GM13976 (cell line): ENCODE measurements around the gene C3orf80.
A peak's percentile ranks its signal among the peaks of the same experiment; 100 is the strongest.
"Not testable (repeated sequence)": the region's sequence is repeated elsewhere in the genome, so short reads cannot be mapped to it uniquely, and the experiment has no call there.

Experiments used
- DNase-seq: peaks from one replicate; pipeline ENCODE4 v3.0.0; 2012; ENCODE audit warnings: low spot score
- CTCF ChIP-seq: IDR thresholded peaks from 2 replicates; pipeline ENCODE4 v1.5.1; 2012; ENCODE audit warnings: borderline replicate concordance, mild to moderate bottlenecking; ENCODE audit not compliant: insufficient read depth; ENCODE audit errors: extremely low read depth, missing control alignments, control extremely low read depth
- in situ Hi-C: fragments of 300-500 bp; cut with MboI; formaldehyde crosslinking; loops from one replicate; pipeline ENCODE4 v1.12.0; 2022; ENCODE audit warnings: low sequenced_read_pairs, mixed read lengths, inconsistent platforms; ENCODE audit not compliant: unreplicated experiment

Gene C3orf80

GRCh38 chr3:160224811-160225175, 429 bp upstream of the C3orf80 start:
- TF ChIP-seq CTCF, result no peak
- in situ Hi-C loops, result no loop called here
- DNase-seq, result peak; percentile 11

- peak; percentile 52 for DNase-seq
- in situ Hi-C loops, result no loop called here
- no peak for TF ChIP-seq CTCF
Measured at GRCh38 chr3:160226026-160226907, 1.0 kb downstream of the C3orf80 start.

DNA sequence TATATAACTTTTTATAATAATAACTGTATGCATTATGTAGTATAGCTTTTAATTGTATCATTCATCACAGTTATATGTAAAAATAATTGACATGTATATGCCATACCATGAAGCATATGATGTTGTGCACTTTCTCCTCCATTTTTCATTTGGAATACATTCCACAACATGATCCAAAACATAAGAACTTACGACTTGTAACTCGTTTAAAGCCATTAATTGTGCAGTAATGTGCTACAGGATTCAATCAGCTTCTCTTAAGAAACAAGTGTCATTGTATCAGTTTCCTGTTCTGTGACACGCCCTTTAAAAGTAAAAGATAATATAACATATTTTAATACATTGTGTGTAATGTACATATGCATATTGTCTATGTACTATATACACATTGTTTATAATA, 2.2 kb downstream of the C3orf80 start:
- TF ChIP-seq CTCF, result no peak
- in situ Hi-C loops, result no loop called here
- no peak for DNase-seq

- no peak for DNase-seq
- in situ Hi-C loops, result no loop called here
- no peak for TF ChIP-seq CTCF
Measured at GRCh38 chr3:160232014-160232413, 6.8 kb downstream of the C3orf80 start.

- DNase-seq, in situ Hi-C loops: not testable (repeated sequence)
Measured at GRCh38 chr3:160240719-160241118, 15.5 kb downstream of the C3orf80 start.

- in situ Hi-C loops, result no loop called here
- no peak for TF ChIP-seq CTCF
- no peak for DNase-seq
Measured at GRCh38 chr3:160245261-160245800, 20.1 kb downstream of the C3orf80 start.

DNA sequence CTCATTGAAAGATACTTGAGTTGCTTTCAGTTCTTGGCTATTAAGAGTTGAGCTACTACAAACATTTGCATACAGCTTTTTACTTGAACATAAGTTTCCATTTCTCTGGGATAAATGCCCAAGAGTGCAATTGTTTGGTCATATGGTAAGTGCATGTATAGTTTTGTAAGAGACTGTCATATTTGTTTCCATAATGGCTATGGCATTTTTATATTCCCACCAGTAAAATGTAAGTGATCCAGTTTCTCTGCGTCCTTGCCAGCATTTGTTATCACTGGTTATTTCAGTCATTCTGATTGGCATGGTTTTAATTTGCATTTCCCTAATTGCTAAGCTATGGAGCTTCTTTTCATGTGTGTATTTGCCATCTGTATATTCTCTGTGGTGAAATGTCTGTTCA, 22.5 kb downstream of the C3orf80 start:
- no peak for DNase-seq
- in situ Hi-C loops, result no loop called here
- no peak for TF ChIP-seq CTCF
